ENCODE results near the gene BAG3. TPM values are rescaled to one million over a fixed set of nuclear protein-coding genes. Genes with fewer than 3 reads are reported as not detected.
A peak's percentile ranks its signal among the peaks of the same experiment; 100 is the strongest.

BAG3 gene
- total and polyA plus RNA-seq, 2 of the 4 experiments (the other 2 are of a cell fraction), result 5.4 to 42.5 TPM

DNA sequence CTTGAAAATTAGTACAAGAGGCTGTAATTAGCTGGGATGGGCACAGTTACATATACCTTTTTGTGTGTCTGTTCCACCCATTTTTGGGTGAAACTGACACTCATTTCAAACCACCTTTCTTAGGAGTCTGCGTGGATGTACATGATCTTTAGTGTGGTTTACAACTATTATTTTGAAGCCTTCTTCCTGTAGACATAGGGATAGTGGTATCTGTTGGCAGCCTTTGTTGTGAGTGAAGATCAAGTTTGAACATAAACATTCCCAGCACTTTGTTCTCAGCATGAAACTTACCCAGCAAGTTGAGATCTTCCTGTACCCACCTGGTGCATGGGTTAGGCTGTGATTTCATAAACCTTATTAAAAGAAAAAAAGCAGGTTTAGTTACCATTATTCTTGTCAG lies 2.0 kb downstream of the BAG3 start:
- no peak overlapping the region for H2AK5ac ChIP-seq (ENCODE audit: low read depth, low read length)
- peak overlapping the region; percentile 93 for H2BK5ac ChIP-seq (ENCODE audit: low read depth, low read length, poor library complexity, severe bottlenecking)
- H2BK20ac ChIP-seq (ENCODE audit: low read depth, low read length), result no peak overlapping the region
- H4K5ac ChIP-seq (ENCODE audit: low read depth, low read length), result no peak overlapping the region
- peaks cover 11% of the 10 kb centered on the region for H3K36me3 ChIP-seq (ENCODE audit: control insufficient read depth, insufficient read depth, low read length)
- H2AFZ ChIP-seq (replicated peaks; ENCODE audit: low read length, poor library complexity), result no peak overlapping the region
- no peaks in the 10 kb centered on the region for H3K27me3 ChIP-seq (ENCODE audit: control insufficient read depth, insufficient read depth, low read length)
- no peak overlapping the region for H3K56ac ChIP-seq (ENCODE audit: extremely low read depth, insufficient read depth, low read length)
- dilution Hi-C loops (cut with HindIII; ENCODE audit: low sequenced_read_pairs, unreplicated experiment), result no loop called here
- H3K23ac ChIP-seq (ENCODE audit: low read depth, low read length), result peak overlapping the region; percentile 96
- H3K9me3 ChIP-seq (ENCODE audit: control insufficient read depth, insufficient read depth, low read length), result no peaks in the 10 kb centered on the region
- ATAC-seq (ENCODE audit: low read depth) (no peak), DNase-seq (peak; percentile 30)
- peak overlapping the region; percentile 97 for H3K4me2 ChIP-seq (ENCODE audit: low read depth, low read length)
- H3K14ac ChIP-seq (replicated peaks; ENCODE audit: low read depth, low read length), result peak overlapping the region; percentile 60; the same call in 1 of the 2 replicates
- BruUV-seq (replicated peaks), result TSS peak; percentile 56
- WGBS, 2 experiments (ENCODE audit: extremely low coverage in 2 of 2, insufficient read length in 1 of 2), result no CpG with 5 or more reads among the region's 1 CpG
- peak overlapping the region; percentile 71 for H3K4me3 ChIP-seq (ENCODE audit: insufficient read depth, low read depth, low read length)
- H3K9ac ChIP-seq (ENCODE audit: low read depth, low read length), result peak overlapping the region; percentile 61
- H4K20me1 ChIP-seq (ENCODE audit: insufficient read depth, low read length), result peaks cover 54% of the 10 kb centered on the region
- TF ChIP-seq MXI1 (IDR thresholded peaks at IDR 0.05; ENCODE audit: borderline replicate concordance, low read depth, low read length) (no peak), MAFK (IDR thresholded peaks at IDR 0.05; ENCODE audit: low read depth, low read length) (no peak), ELK1 (IDR thresholded peaks at IDR 0.05; ENCODE audit: borderline replicate concordance, low read depth, low read length) (no peak), MAZ (IDR thresholded peaks at IDR 0.05; ENCODE audit: borderline replicate concordance, low read depth, low read length) (no peak), RAD21 (IDR thresholded peaks at IDR 0.05; ENCODE audit: low read length) (no peak), NFE2L2 (IDR thresholded peaks at IDR 0.05; ENCODE audit: low read depth, low read length) (no peak)
- TF ChIP-seq, protein P1, sequence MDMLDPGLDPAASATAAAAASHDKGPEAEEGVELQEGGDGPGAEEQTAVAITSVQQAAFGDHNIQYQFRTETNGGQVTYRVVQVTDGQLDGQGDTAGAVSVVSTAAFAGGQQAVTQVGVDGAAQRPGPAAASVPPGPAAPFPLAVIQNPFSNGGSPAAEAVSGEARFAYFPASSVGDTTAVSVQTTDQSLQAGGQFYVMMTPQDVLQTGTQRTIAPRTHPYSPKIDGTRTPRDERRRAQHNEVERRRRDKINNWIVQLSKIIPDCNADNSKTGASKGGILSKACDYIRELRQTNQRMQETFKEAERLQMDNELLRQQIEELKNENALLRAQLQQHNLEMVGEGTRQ (IDR thresholded peaks at IDR 0.05; ENCODE audit: low read depth, low read length), result no peak
- TF ChIP-seq, protein P2, sequence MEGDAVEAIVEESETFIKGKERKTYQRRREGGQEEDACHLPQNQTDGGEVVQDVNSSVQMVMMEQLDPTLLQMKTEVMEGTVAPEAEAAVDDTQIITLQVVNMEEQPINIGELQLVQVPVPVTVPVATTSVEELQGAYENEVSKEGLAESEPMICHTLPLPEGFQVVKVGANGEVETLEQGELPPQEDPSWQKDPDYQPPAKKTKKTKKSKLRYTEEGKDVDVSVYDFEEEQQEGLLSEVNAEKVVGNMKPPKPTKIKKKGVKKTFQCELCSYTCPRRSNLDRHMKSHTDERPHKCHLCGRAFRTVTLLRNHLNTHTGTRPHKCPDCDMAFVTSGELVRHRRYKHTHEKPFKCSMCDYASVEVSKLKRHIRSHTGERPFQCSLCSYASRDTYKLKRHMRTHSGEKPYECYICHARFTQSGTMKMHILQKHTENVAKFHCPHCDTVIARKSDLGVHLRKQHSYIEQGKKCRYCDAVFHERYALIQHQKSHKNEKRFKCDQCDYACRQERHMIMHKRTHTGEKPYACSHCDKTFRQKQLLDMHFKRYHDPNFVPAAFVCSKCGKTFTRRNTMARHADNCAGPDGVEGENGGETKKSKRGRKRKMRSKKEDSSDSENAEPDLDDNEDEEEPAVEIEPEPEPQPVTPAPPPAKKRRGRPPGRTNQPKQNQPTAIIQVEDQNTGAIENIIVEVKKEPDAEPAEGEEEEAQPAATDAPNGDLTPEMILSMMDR (conservative IDR thresholded peaks at IDR 0.05; ENCODE audit: low read depth, low read length), result no peak
- ChIA-PET CTCF (interaction anchor here (1.0 to 1.3 kb wide), 2 partner anchors 17 to 110 kb away, joined by 3 read pairs; no protein-coding TSS in a partner anchor), POLR2A (ENCODE audit: unreplicated experiment) (no interaction called here)
- no peak overlapping the region for H2BK120ac ChIP-seq (ENCODE audit: low read depth, low read length)
- H2BK15ac ChIP-seq (ENCODE audit: low read depth, low read length), result no peak overlapping the region
- H3K4ac ChIP-seq (ENCODE audit: low read depth, low read length), result no peak overlapping the region; the same call in 1 of the 2 replicates
- H4K91ac ChIP-seq (ENCODE audit: insufficient read depth, low read depth, low read length), result no peak overlapping the region
- H3K18ac ChIP-seq (ENCODE audit: low read depth, low read length), result peak overlapping the region; percentile 17; the same call in 1 of the 2 replicates
- H3K27ac ChIP-seq (ENCODE audit: insufficient read depth, low read length), result peak overlapping the region; percentile 17; the same call in 1 of the 2 replicates
- no peak overlapping the region for H2AK9ac ChIP-seq (replicated peaks; ENCODE audit: low read depth, low read length, poor library complexity)
- H4K8ac ChIP-seq (ENCODE audit: low read depth in 2 of 2, low read length in 2 of 2), result no peak overlapping the region
- in situ Hi-C loops (cut with MboI; ENCODE audit: low sequenced_read_pairs), result no loop called here
- peaks cover 22% of the 10 kb centered on the region for H3K9me1 ChIP-seq (ENCODE audit: insufficient read depth, low read length)
- intact Hi-C loops (cut with micrococcal nuclease), result loop anchor here (5.0 kb wide), 2 partner anchors 111 to 451 kb away; partner anchors contain the start of gene RGS10
- peaks cover 0 to 46% of the 10 kb centered on the region in 2 experiments; a peak in 2 of 4 replicates for H3K79me1 ChIP-seq (ENCODE audit: low read depth in 1 of 2, low read length in 2 of 2)
- H3K4me1 ChIP-seq (ENCODE audit: control insufficient read depth, insufficient read depth, low read length), result peaks cover 30% of the 10 kb centered on the region
